OCI-LY1 (cell line): Measurements from ENCODE around the gene SPSB4.

Experiments used
- EZH2 ChIP-seq: fragments of 200-600 bp; sonication (generic), shearing (Covaris generic); IDR thresholded peaks from 2 replicates; pipeline ENCODE4 v1.8.0; 2017; ENCODE audit warnings: borderline replicate concordance, mixed run types, mild to moderate bottlenecking, antibody characterized with exemption, low read length, moderate library complexity, mixed read lengths
- TF ChIP-seq, protein P1 (sequence below): fragments of 200-600 bp; sonication (generic), shearing (Covaris generic); IDR thresholded peaks from 2 replicates; pipeline ENCODE4 v1.5.1; 2017; ENCODE audit warnings: mild to moderate bottlenecking, antibody characterized with exemption, low read length, moderate library complexity, mixed read lengths

DNA sequence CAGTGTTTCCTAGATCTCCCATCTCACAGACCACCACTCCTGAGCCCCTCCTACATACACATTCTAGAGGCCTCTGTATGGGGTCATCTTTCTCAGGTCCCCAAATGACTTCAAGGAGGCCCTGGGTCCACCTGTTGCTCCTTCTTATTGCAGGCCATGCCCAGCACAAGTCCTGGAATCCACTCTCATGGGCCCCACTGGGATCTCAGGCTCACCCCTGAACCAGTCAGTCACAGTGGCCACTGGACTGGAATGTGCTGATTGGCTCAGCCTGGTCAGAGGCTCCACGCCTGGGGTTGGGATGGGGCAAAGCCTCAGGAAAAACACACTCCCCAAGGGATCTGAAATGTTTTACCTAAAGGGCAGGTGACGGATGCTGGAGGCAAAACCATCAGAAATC lies 55.7 kb downstream of the SPSB4 start:
- TF ChIP-seq, protein P1, sequence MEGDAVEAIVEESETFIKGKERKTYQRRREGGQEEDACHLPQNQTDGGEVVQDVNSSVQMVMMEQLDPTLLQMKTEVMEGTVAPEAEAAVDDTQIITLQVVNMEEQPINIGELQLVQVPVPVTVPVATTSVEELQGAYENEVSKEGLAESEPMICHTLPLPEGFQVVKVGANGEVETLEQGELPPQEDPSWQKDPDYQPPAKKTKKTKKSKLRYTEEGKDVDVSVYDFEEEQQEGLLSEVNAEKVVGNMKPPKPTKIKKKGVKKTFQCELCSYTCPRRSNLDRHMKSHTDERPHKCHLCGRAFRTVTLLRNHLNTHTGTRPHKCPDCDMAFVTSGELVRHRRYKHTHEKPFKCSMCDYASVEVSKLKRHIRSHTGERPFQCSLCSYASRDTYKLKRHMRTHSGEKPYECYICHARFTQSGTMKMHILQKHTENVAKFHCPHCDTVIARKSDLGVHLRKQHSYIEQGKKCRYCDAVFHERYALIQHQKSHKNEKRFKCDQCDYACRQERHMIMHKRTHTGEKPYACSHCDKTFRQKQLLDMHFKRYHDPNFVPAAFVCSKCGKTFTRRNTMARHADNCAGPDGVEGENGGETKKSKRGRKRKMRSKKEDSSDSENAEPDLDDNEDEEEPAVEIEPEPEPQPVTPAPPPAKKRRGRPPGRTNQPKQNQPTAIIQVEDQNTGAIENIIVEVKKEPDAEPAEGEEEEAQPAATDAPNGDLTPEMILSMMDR = no peak
- TF ChIP-seq EZH2 = no peak
